HEK293 (cell line): ENCODE data around the gene ABCA7.
A peak's percentile ranks its signal among the peaks of the same experiment; 100 is the strongest.

Experiments used
- EGR2 ChIP-seq: fragments of 450-650 bp; formaldehyde crosslinking; IDR thresholded peaks from 2 replicates; pipeline ENCODE4 v1.5.1; 2016; ENCODE audit warnings: low read depth, missing biosample characterization, missing genetic modification characterization
- GFI1B ChIP-seq: fragments of 450-650 bp; formaldehyde crosslinking; IDR thresholded peaks from 2 replicates; pipeline ENCODE4 v1.5.1; 2016; ENCODE audit warnings: missing biosample characterization, missing genetic modification characterization
- HOXD13 ChIP-seq: sonication (generic); formaldehyde crosslinking; IDR thresholded peaks from 2 replicates; pipeline ENCODE4 v1.8.0; 2022; ENCODE audit warnings: missing genetic modification reagents, borderline replicate concordance
- IKZF3 ChIP-seq: fragments of 450-650 bp; IDR thresholded peaks from 2 replicates; pipeline ENCODE4 v1.5.0; 2018; ENCODE audit warnings: missing biosample characterization, mild to moderate bottlenecking, missing genetic modification characterization, moderate library complexity
- KLF17 ChIP-seq: fragments of 450-650 bp; formaldehyde crosslinking; IDR thresholded peaks from 2 replicates; pipeline ENCODE4 v1.5.1; 2016; ENCODE audit warnings: missing biosample characterization, missing genetic modification characterization
- SCRT1 ChIP-seq: fragments of 450-650 bp; formaldehyde crosslinking; IDR thresholded peaks from 2 replicates; pipeline ENCODE4 v1.5.1; 2016; ENCODE audit warnings: missing biosample characterization, missing genetic modification characterization, borderline replicate concordance
- SCRT2 ChIP-seq: fragments of 450-650 bp; formaldehyde crosslinking; IDR thresholded peaks from 2 replicates; pipeline ENCODE4 v1.5.1; 2016; ENCODE audit warnings: missing biosample characterization, missing genetic modification characterization
- WT1 ChIP-seq: fragments of 450-650 bp; formaldehyde crosslinking; IDR thresholded peaks from 2 replicates; pipeline ENCODE4 v1.5.1; 2016; ENCODE audit warnings: missing biosample characterization, missing genetic modification characterization
- ZBTB20 ChIP-seq: fragments of 450-650 bp; formaldehyde crosslinking; IDR thresholded peaks from 2 replicates; pipeline ENCODE4 v1.5.1; 2016; ENCODE audit warnings: missing biosample characterization, missing genetic modification characterization
- ZBTB21 ChIP-seq: fragments of 450-650 bp; formaldehyde crosslinking; IDR thresholded peaks from 2 replicates; pipeline ENCODE4 v1.5.1; 2017; ENCODE audit warnings: missing biosample characterization, missing genetic modification characterization
- ZBTB26 ChIP-seq: fragments of 450-650 bp; formaldehyde crosslinking; optimal IDR thresholded peaks from 2 replicates; pipeline ENCODE3; 2016; ENCODE audit warnings: missing biosample characterization, mild to moderate bottlenecking, missing genetic modification characterization
- ZBTB48 ChIP-seq: fragments of 450-650 bp; formaldehyde crosslinking; IDR thresholded peaks from 2 replicates; pipeline ENCODE4 v1.5.1; 2016; ENCODE audit warnings: missing biosample characterization, missing genetic modification characterization
- ZFHX2 ChIP-seq: fragments of 450-650 bp; formaldehyde crosslinking; conservative IDR thresholded peaks from 2 replicates; pipeline ENCODE4 v1.5.1; 2016; ENCODE audit warnings: missing biosample characterization, missing genetic modification characterization
- ZIC2 ChIP-seq: fragments of 450-650 bp; formaldehyde crosslinking; IDR thresholded peaks from 2 replicates; pipeline ENCODE4 v1.5.1; 2016; ENCODE audit warnings: missing biosample characterization, missing genetic modification characterization
- ZNF121 ChIP-seq: fragments of 450-650 bp; formaldehyde crosslinking; IDR thresholded peaks from 2 replicates; pipeline ENCODE4 v1.5.1; 2016; ENCODE audit warnings: missing biosample characterization, missing genetic modification characterization
- ZNF155 ChIP-seq: fragments of 450-650 bp; formaldehyde crosslinking; IDR thresholded peaks from 2 replicates; pipeline ENCODE4 v1.5.1; 2016; ENCODE audit warnings: missing biosample characterization, missing genetic modification characterization
- ZNF324 ChIP-seq: fragments of 450-650 bp; formaldehyde crosslinking; IDR thresholded peaks from 2 replicates; pipeline ENCODE4 v1.5.1; 2016; ENCODE audit warnings: missing biosample characterization, missing genetic modification characterization
- ZNF350 ChIP-seq: fragments of 450-650 bp; formaldehyde crosslinking; IDR thresholded peaks from 2 replicates; pipeline ENCODE4 v1.5.0; 2017; ENCODE audit warnings: missing biosample characterization, mild to moderate bottlenecking, missing genetic modification characterization
- ZNF362 ChIP-seq: fragments of 450-650 bp; formaldehyde crosslinking; IDR thresholded peaks from 2 replicates; pipeline ENCODE4 v1.5.1; 2016; ENCODE audit warnings: missing biosample characterization, missing genetic modification characterization
- ZNF529 ChIP-seq: fragments of 450-650 bp; formaldehyde crosslinking; IDR thresholded peaks from 2 replicates; pipeline ENCODE4 v1.5.1; 2017; ENCODE audit warnings: missing genetic modification characterization, missing biosample characterization; ENCODE audit not compliant: insufficient replicate concordance
- ZNF561 ChIP-seq: fragments of 450-650 bp; IDR thresholded peaks from 2 replicates; pipeline ENCODE4 v1.5.1; 2018; ENCODE audit warnings: missing biosample characterization, missing genetic modification characterization, borderline replicate concordance
- ZNF621 ChIP-seq: fragments of 450-650 bp; formaldehyde crosslinking; IDR thresholded peaks from 2 replicates; pipeline ENCODE4 v1.5.1; 2017; ENCODE audit warnings: missing biosample characterization, missing genetic modification characterization
- ZNF670 ChIP-seq: fragments of 450-650 bp; formaldehyde crosslinking; IDR thresholded peaks from 2 replicates; pipeline ENCODE4 v1.5.1; 2016; ENCODE audit warnings: missing biosample characterization, missing genetic modification characterization, low read depth
- ZNF76 ChIP-seq: fragments of 450-650 bp; formaldehyde crosslinking; IDR thresholded peaks from 2 replicates; pipeline ENCODE4; 2016; ENCODE audit warnings: low read depth, missing biosample characterization, missing genetic modification characterization, borderline replicate concordance
- ZNF843 ChIP-seq: fragments of 450-650 bp; formaldehyde crosslinking; IDR thresholded peaks from 2 replicates; pipeline ENCODE4 v1.5.1; 2016; ENCODE audit warnings: missing biosample characterization, missing genetic modification characterization
- TF ChIP-seq, protein P1 (sequence below): fragments of 450-650 bp; IDR thresholded peaks from 2 replicates; pipeline ENCODE4 v1.5.1; 2018; ENCODE audit warnings: missing biosample characterization, missing genetic modification characterization
- TF ChIP-seq, protein P2 (sequence below): fragments of 450-650 bp; formaldehyde crosslinking; IDR thresholded peaks from 2 replicates; pipeline ENCODE4 v1.5.1; 2016; ENCODE audit warnings: missing biosample characterization, missing genetic modification characterization, borderline replicate concordance

Gene ABCA7

GRCh38 chr19:1085676-1086442, 46.0 kb downstream of the ABCA7 start (continued):
- TF ChIP-seq IKZF3 (tag by site-specific recombination): no peak
- peak; percentile 46 for TF ChIP-seq SCRT2 (tag by site-specific recombination)
- TF ChIP-seq, protein P1, sequence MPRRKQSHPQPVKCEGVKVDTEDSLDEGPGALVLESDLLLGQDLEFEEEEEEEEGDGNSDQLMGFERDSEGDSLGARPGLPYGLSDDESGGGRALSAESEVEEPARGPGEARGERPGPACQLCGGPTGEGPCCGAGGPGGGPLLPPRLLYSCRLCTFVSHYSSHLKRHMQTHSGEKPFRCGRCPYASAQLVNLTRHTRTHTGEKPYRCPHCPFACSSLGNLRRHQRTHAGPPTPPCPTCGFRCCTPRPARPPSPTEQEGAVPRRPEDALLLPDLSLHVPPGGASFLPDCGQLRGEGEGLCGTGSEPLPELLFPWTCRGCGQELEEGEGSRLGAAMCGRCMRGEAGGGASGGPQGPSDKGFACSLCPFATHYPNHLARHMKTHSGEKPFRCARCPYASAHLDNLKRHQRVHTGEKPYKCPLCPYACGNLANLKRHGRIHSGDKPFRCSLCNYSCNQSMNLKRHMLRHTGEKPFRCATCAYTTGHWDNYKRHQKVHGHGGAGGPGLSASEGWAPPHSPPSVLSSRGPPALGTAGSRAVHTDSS (tag by site-specific recombination): no peak
- TF ChIP-seq ZNF155 (tag by site-specific recombination): no peak
- 0 out of 2 replicates have a peak, but pooled peaks have one; percentile 42 for TF ChIP-seq SCRT1 (tag by site-specific recombination)
- no peak for TF ChIP-seq ZNF121 (tag by site-specific recombination)
- TF ChIP-seq ZFHX2 (tag by site-specific recombination): no peak
- TF ChIP-seq GFI1B (tag by site-specific recombination): no peak
- no peak for TF ChIP-seq HOXD13 (CRISPR knock-in tag)
- no peak for TF ChIP-seq ZNF76 (tag by site-specific recombination)
- TF ChIP-seq EGR2 (tag by site-specific recombination): no peak
- no peak for TF ChIP-seq ZBTB48
- TF ChIP-seq ZNF843 (tag by site-specific recombination): no peak
- no peak for TF ChIP-seq ZBTB21 (tag by site-specific recombination)
- TF ChIP-seq ZNF362 (tag by site-specific recombination): no peak
- no peak for TF ChIP-seq ZNF670
- TF ChIP-seq, protein P2, sequence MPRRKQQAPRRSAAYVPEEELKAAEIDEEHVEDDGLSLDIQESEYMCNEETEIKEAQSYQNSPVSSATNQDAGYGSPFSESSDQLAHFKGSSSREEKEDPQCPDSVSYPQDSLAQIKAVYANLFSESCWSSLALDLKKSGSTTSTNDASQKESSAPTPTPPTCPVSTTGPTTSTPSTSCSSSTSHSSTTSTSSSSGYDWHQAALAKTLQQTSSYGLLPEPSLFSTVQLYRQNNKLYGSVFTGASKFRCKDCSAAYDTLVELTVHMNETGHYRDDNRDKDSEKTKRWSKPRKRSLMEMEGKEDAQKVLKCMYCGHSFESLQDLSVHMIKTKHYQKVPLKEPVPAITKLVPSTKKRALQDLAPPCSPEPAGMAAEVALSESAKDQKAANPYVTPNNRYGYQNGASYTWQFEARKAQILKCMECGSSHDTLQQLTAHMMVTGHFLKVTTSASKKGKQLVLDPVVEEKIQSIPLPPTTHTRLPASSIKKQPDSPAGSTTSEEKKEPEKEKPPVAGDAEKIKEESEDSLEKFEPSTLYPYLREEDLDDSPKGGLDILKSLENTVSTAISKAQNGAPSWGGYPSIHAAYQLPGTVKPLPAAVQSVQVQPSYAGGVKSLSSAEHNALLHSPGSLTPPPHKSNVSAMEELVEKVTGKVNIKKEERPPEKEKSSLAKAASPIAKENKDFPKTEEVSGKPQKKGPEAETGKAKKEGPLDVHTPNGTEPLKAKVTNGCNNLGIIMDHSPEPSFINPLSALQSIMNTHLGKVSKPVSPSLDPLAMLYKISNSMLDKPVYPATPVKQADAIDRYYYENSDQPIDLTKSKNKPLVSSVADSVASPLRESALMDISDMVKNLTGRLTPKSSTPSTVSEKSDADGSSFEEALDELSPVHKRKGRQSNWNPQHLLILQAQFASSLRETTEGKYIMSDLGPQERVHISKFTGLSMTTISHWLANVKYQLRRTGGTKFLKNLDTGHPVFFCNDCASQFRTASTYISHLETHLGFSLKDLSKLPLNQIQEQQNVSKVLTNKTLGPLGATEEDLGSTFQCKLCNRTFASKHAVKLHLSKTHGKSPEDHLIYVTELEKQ (tag by site-specific recombination): no peak
- TF ChIP-seq ZNF529: no peak
- TF ChIP-seq KLF17 (tag by site-specific recombination): 0 out of 2 replicates have a peak, but pooled peaks have one; percentile 6
- TF ChIP-seq ZNF561 (tag by site-specific recombination): no peak
- TF ChIP-seq ZNF324 (tag by site-specific recombination): no peak
- TF ChIP-seq WT1 (tag by site-specific recombination): no peak
- TF ChIP-seq ZBTB26 (tag by site-specific recombination): peak; percentile 4
- TF ChIP-seq ZNF621 (tag by site-specific recombination): no peak
- no peak for TF ChIP-seq ZBTB20 (tag by site-specific recombination)
- no peak for TF ChIP-seq ZNF350
- TF ChIP-seq ZIC2: 0 out of 2 replicates have a peak, but pooled peaks have one; percentile 40
- TF ChIP-seq, all 188 proteins: peak for 9
